ENCODE results near the gene DYSF.

DNA sequence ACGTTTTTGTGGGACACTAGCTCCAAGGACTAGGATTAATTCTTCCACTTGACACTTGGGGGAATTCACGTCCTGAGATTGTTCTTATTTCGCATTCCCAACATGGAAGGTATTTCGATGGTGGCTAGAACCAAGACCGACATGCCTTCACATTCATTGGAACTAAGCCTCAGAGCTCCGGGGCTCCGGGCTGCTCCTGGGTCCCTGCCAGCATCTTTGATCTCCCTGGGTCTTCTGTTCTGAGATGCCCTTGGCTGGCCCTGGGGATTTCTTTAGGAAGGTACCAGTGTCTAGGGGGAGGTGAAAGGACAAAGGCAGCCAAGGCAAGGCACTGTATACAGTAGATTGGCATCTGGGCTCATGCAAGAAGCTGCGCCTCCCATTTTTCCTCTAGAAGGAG is 76.8 kb downstream of the DYSF start:
- TF ChIP-seq, protein P1, sequence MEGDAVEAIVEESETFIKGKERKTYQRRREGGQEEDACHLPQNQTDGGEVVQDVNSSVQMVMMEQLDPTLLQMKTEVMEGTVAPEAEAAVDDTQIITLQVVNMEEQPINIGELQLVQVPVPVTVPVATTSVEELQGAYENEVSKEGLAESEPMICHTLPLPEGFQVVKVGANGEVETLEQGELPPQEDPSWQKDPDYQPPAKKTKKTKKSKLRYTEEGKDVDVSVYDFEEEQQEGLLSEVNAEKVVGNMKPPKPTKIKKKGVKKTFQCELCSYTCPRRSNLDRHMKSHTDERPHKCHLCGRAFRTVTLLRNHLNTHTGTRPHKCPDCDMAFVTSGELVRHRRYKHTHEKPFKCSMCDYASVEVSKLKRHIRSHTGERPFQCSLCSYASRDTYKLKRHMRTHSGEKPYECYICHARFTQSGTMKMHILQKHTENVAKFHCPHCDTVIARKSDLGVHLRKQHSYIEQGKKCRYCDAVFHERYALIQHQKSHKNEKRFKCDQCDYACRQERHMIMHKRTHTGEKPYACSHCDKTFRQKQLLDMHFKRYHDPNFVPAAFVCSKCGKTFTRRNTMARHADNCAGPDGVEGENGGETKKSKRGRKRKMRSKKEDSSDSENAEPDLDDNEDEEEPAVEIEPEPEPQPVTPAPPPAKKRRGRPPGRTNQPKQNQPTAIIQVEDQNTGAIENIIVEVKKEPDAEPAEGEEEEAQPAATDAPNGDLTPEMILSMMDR (IDR thresholded peaks at IDR 0.05), result no peak
- TF ChIP-seq POLR2A (IDR thresholded peaks at IDR 0.05), result no peak

All from esophagus squamous epithelium (tissue), 4 donors.